Activated naive CD4-positive, alpha-beta T cell treated with anti-CD3 and anti-CD28 coated beads, Interleukin-2, amount 50 U/mL, for 72 hours (primary cell): ENCODE results near the gene MBD5. TPM values are rescaled to one million over a fixed set of nuclear protein-coding genes. Genes with fewer than 3 reads are reported as not detected.

Experiments used
- ATAC-seq, 2 donors: fragments of 150-1000 bp; cut with Tn5 transposase; 2 replicates each; pipeline ENCODE4 v1.10.0; 2021; ENCODE audit warnings: mild to moderate bottlenecking in 2 of 2, moderate library complexity in 2 of 2
- DNase-seq, 2 donors: peaks; one replicate each; pipeline ENCODE4 v3.0.0; 2021 to 2022; ENCODE audit warnings: low spot score in 2 of 2
- H3K27ac Mint-ChIP-seq, 2 donors: one replicate each; pipeline ENCODE4 v1.8.0; 2022; ENCODE audit warnings: mild to moderate bottlenecking in 2 of 2, mixed read lengths in 2 of 2
- H3K36me3 Mint-ChIP-seq, 2 donors: one replicate each; pipeline ENCODE4 v1.8.0; 2022; ENCODE audit warnings: mixed read lengths in 2 of 2
- H3K9me3 Mint-ChIP-seq, 2 donors: one replicate each; pipeline ENCODE4 v1.8.0; 2022; ENCODE audit warnings: mixed read lengths in 2 of 2
- total RNA-seq, 2 donors: library from RNA; stranded (reverse); gene quantifications; one replicate each; pipeline ENCODE4 v1.2.3, GENCODE V29; 2022

MBD5 gene
- total RNA-seq, 2 donors from 2014 or later, result 37.7 to 47.9 TPM

DNA sequence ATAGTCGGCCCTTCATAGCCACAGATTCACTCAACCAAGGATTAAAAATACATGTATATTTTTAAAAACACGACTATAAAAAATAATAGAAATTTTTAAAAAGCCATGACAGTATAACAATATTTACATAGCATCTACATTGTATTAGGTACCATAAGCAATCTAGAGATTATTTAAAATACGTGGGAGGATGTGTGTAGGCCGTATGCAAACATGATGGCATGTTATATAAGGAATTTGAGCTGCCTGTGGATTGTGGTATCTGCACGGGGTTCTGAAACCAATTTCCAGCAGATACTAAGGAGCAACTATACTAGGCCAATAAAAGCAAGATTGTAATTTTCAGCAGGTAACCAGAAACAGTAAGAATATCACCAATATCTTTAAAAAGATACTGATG, 6.3 kb upstream of the MBD5 start:
- Mint-ChIP-seq H3K27ac (no peak overlapping the region), H3K36me3 (peaks cover 8 to 15% of the 10 kb centered on the region in 2 donors), H3K9me3 (peaks cover 0 to 6% of the 10 kb centered on the region in 2 donors)
- DNase-seq (no peak), ATAC-seq (no peak)

DNA sequence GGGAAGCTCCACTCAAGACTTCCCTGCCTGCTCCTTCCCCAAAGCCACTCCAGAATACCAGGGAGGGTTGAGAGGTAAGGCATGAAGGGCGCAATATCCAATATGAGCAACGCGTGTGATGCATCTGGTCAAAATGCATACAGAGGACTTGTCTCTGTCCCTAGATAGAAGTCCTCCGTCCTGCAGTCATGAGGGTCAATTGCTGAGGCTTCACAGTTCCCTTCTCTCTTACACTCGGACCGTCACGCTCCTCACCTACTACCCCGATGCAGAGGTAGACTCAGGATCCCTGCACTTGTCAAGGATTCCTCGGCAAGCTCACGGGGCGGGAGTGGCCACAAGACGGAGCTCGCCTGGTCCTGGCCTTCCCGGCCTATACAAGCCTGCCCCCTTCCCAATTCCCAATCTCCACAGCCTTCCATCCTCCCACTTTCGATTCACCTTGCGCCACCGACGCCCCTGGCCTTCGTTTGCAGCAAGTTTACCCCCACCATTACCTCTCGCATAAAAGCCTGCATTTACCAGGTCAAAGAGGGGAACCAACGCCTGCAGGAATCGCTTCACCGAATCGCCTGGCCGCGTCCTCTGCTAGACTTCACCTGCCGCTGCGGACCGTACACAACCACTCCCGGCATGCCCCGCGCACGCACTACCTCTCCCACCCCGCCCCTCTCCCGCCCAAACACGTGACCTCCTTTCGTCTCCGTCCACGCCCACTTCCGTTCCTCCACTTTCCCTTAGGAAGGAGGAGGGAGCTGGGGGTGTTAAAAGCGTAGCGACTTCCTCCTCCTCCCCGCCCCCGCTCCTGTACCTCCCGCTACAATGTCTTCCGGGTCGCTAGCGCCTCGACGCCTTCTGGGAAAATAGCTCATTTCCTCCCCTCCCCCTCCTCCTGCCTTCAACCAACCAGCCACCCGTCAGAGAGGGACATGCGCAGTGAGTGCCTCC, 506 bp upstream of the MBD5 start, which contains the start of gene ORC4:
TSS of gene ORC4 (minus strand) at position 627 of the 948 bp plus-strand sequence. CDS start 44,779 bp downstream, outside the sequence.
- no peaks in the 10 kb centered on the region for H3K9me3 Mint-ChIP-seq
- H3K36me3 Mint-ChIP-seq, result peaks cover 7 to 12% of the 10 kb centered on the region in 2 donors
- DNase-seq (peak; percentile 87 to 95), ATAC-seq (peak; percentile 92 to 93)
- peak within 1 kb of the TSS; percentile 90 to 99 for H3K27ac Mint-ChIP-seq

DNA sequence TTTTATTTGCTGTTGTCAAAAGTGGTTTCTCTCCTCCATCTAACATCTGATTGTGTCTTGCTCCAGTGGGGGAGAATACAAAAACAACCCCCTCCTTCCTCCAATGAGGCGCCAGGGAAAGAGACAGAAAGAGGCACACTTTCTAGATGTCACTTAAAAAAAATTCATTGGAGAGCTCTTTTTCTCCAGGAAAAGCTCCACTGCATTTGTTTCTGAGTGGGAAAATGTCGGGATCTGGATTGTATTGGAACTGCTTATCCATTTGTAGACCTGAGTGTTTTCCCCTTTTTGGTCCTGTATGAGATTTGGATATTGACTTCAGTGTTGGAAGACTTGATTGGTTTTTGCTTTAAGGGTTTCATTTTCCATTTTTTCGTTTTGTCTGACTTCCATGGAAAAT, 995 bp downstream of the MBD5 start:
- H3K36me3 Mint-ChIP-seq, result peaks cover 7 to 12% of the 10 kb centered on the region in 2 donors

DNA sequence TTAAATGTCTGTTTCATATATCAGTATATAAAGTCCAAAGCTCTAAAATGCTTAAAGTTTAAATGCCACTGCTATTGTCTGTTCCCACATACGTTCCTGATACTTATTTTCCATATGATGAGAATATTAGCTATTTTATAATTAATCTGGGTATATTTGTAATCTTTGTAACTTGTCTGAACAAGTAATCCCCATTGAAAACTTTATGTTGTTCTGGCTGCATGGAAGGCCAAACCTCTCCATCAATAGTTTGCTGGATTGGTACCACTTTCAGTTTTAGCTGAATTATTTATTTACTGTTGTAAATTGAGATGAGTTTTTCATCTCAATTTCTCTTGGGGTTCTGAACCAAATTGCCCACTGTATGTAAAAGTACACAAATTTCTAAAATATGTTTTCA, 1.5 kb downstream of the MBD5 start:
- H3K36me3 Mint-ChIP-seq, result peaks cover 7 to 12% of the 10 kb centered on the region in 2 donors
- H3K9me3 Mint-ChIP-seq, result no peaks in the 10 kb centered on the region
- H3K27ac Mint-ChIP-seq, result peak overlapping the region; percentile 90 to 99
- DNase-seq (no peak), ATAC-seq (no peak)

More for the DNA sequence above, 995 bp downstream of the MBD5 start:
- H3K27ac Mint-ChIP-seq, result peak overlapping the region; percentile 90 to 99
- ATAC-seq, result no peak
- DNase-seq, result no peak
- H3K9me3 Mint-ChIP-seq, result no peaks in the 10 kb centered on the region

DNA sequence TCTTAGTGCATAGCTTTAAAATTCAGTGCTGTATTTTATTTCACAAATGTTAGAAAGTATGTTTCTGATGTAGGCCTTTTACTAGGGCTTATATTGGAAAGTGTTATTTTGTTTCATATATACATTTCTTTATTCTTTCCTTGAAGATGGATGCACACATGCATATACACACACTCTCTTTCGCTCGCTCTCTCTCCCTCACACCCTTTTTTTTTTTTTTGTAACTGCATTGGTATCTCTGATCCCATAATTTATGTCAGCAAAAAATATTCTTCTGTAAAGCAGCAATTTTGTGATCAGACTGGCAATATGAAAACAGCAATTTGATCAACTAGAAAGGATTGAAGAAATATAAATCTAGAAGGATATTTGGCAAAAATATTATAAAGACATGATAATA, 2.0 kb downstream of the MBD5 start:
- ATAC-seq (no peak), DNase-seq (no peak)
- Mint-ChIP-seq H3K36me3 (peaks cover 7 to 12% of the 10 kb centered on the region in 2 donors), H3K9me3 (no peaks in the 10 kb centered on the region), H3K27ac (peak overlapping the region in 1 of 2 donors; percentile 64)

DNA sequence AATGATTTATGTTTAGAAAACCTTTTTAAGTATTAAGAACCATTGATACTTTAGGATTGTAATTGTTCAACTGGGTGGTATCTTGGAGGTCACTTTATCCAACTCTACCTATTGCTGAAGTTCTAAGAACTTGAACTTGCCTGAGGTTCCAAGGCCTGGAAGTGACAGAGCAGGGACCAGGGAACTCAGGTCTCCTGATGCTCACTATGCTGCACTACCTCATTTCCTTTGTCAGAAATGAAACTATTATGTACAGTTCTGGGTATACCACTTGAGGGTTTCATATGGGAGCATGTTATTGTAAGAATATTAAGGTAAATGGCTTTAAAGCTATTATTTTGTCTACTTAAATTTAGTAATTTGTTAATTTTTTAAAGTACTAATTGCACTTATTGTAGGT, 3.0 kb downstream of the MBD5 start:
- H3K27ac Mint-ChIP-seq, result peak overlapping the region in 1 of 2 donors; percentile 85
- no peak for DNase-seq
- H3K36me3 Mint-ChIP-seq, result peaks cover 7 to 12% of the 10 kb centered on the region in 2 donors
- ATAC-seq, result no peak
- H3K9me3 Mint-ChIP-seq, result no peaks in the 10 kb centered on the region

DNA sequence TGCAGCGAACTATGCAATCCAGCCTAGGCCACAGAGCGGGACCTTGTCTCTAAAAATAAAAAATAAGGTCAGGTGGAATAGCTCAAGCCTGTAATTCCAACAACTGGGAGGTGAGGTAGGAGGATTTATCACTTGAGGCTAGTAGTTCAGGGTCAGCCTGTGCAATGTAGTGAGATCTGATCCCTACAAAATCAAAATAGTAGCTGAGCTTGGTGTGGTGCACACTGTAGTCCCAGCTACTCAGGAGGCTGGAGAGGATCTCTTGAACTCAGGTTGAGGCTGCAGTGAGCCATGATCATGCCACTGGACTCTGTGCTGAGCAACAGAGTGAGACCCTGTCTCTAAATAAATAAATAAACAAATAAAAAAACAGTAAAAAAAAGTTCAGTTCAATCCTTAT, 5.7 kb downstream of the MBD5 start:
- H3K27ac Mint-ChIP-seq, result no peak overlapping the region
- DNase-seq (no peak), ATAC-seq (no peak)
- peaks cover 0 to 7% of the 10 kb centered on the region in 2 donors for H3K36me3 Mint-ChIP-seq
- no peaks in the 10 kb centered on the region for H3K9me3 Mint-ChIP-seq

DNA sequence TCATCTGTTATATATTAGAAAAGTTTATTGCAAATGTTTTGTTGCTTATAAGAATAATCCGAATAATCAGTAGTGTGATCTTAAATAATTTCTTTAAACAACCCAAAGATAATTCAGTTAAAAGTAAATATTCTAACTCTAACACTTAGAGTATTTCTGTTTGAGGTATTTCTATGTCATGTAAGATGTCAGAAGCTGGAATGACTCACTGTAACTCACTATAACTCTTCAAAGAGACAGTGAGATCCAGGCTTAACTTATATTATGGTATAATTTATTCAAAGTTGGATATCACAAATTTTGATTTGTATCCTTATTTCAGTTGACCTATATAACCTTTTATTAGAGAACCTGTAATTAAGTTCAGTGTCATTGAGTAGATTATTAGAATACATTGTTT, 6.9 kb downstream of the MBD5 start:
- no peak for ATAC-seq

DNA sequence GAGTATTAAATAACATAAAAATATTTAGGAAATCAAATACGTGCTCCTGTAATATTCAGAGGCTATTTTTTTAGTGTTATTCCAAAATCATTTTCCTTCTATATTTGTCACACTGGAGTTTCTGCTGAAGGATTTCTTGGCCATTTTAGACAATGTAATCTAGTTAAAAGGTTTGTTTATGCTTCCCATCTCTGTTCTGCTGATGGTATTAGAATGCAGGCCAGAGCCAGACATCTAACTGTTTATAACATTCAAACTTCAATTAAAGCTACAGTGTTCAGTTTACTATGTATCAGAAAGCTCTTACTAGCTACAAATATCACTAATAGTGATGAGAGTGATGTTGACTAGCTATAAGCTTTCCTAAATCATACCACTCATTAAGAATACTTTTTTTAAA, 7.9 kb downstream of the MBD5 start:
- ATAC-seq (no peak), DNase-seq (no peak)
- Mint-ChIP-seq H3K9me3 (no peaks in the 10 kb centered on the region), H3K36me3 (no peaks in the 10 kb centered on the region), H3K27ac (no peak overlapping the region)

More for the DNA sequence above, 6.9 kb downstream of the MBD5 start:
- no peak overlapping the region for H3K27ac Mint-ChIP-seq
- H3K36me3 Mint-ChIP-seq, result no peaks in the 10 kb centered on the region
- no peaks in the 10 kb centered on the region for H3K9me3 Mint-ChIP-seq
- DNase-seq, result no peak

DNA sequence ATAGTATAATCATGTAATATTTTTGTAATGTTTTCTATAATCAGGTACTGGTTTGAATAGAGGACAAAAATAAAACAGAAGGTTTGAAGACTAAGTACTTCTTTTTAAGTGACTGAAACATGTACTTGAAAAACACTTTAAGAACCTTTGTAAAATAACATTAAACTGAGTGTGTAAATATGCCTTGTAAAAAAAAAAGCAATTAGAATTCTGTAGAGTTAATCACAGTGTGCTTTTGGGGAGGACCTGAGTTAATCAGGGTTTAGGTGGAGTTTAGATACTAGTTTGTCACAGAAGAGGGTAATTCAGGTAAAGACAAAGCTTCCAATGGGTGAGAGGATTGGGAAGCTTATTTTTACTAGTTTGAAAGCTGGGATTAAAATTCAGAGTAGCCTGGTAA, 10.3 kb downstream of the MBD5 start:
- Mint-ChIP-seq H3K9me3 (no peaks in the 10 kb centered on the region), H3K27ac (no peak overlapping the region), H3K36me3 (no peaks in the 10 kb centered on the region)
- no peak for ATAC-seq
- no peak for DNase-seq

DNA sequence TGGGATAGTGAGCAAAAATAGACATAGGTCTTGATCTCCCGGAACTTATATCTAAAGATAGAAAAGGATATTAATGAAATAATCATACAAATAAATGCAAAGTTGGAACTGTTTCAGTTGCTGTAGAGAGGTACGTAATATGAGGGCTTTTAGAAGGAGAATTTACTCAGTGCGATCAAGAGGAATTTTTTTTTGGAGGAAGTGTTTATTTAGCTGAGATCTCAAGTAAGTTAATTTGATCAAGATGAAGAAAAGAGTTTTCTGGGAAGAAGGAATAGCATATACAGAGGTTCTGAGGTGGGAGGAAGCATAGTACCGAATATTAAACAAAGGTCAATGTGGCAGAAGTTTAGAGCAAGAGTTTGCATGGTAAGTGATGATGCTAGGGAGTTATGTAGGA, 11.3 kb downstream of the MBD5 start:
- Mint-ChIP-seq H3K9me3 (no peaks in the 10 kb centered on the region), H3K36me3 (no peaks in the 10 kb centered on the region), H3K27ac (no peak overlapping the region)
- DNase-seq, result no peak
- no peak for ATAC-seq

DNA sequence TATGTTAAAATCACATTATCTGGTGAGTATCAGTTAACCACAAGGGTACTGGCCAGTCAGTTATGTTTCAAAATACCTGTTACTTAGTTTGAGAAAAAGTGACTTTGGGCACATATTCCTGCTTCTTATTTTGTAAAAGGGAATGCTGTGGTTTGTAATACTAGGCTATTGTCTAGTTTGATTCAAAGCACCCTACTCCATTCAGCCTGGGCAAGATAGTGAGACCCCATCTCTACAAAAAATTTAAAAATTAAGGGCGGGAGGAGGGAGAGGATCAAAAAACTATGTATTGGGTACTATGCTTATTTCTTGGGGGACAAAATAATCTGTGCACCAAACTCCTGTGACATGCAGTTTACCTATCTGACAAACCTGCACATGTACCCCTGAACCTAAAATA, 18.9 kb downstream of the MBD5 start:
- Mint-ChIP-seq H3K27ac (peak overlapping the region in 1 of 2 donors; percentile 29), H3K9me3 (no peaks in the 10 kb centered on the region), H3K36me3 (no peaks in the 10 kb centered on the region)
- no peak for ATAC-seq
- DNase-seq, result no peak

DNA sequence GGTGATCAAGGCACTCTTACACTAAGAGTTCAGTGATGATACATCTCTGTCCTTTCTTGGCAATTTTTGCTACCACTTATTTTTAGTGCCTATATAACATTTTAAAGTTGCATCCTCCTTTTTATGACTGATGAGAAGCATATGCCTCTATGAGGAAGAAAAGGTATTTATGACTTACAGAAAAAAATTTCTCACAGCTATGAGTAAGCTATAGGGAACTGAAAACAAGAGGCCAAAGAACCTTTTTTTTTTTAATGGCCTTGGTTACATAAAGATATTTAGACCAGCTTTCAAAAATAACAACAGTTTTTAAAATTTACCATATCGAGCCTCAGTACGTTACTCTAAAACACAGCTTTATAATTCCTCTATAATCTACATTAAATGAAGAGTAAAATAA, 21.3 kb downstream of the MBD5 start:
- no peak for ATAC-seq
- H3K9me3 Mint-ChIP-seq, result no peaks in the 10 kb centered on the region
- no peak overlapping the region for H3K27ac Mint-ChIP-seq
- no peak for DNase-seq
- H3K36me3 Mint-ChIP-seq, result no peaks in the 10 kb centered on the region

DNA sequence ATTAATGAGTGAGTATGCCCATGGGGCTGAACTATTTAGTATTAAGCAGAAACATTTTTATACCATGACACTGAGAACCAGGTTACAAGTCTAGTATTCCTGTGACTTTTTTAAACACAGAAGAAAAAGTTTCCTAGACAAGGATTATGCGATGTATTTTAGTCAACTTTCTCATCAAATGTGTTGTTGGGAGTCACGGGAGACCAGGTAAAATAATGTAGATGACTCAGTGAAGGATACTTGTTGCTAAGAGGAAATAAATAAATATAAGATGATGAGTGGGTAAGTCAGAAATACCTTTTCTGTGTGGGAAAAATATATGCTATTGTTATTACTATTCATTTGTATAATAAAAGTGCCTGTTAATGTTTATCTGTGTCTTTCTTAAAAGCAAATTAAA, 23.4 kb downstream of the MBD5 start:
- no peaks in the 10 kb centered on the region for H3K36me3 Mint-ChIP-seq
- no peaks in the 10 kb centered on the region for H3K9me3 Mint-ChIP-seq
- ATAC-seq, result no peak
- DNase-seq, result no peak
- H3K27ac Mint-ChIP-seq, result no peak overlapping the region

DNA sequence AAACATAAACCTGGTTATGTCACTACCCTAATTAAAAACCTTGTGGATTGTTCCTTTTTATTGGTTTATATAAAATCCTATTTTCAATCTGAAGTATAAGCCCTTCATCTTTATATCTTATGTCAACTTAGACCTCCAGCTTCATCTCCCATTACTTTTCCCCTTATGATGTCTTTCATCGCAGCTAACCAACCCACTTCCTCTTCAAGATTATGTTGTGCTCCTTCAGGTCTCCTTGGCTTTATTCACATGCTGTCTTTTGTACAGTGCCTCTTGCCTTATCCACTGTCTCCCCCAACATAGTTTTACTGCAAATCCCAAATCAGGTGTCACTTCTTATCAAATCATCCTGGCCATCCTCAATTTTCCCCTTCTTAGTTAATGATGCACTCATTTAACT, 25.9 kb downstream of the MBD5 start:
- Mint-ChIP-seq H3K9me3 (no peaks in the 10 kb centered on the region), H3K36me3 (no peaks in the 10 kb centered on the region), H3K27ac (no peak overlapping the region)
- ATAC-seq (no peak), DNase-seq (no peak)

DNA sequence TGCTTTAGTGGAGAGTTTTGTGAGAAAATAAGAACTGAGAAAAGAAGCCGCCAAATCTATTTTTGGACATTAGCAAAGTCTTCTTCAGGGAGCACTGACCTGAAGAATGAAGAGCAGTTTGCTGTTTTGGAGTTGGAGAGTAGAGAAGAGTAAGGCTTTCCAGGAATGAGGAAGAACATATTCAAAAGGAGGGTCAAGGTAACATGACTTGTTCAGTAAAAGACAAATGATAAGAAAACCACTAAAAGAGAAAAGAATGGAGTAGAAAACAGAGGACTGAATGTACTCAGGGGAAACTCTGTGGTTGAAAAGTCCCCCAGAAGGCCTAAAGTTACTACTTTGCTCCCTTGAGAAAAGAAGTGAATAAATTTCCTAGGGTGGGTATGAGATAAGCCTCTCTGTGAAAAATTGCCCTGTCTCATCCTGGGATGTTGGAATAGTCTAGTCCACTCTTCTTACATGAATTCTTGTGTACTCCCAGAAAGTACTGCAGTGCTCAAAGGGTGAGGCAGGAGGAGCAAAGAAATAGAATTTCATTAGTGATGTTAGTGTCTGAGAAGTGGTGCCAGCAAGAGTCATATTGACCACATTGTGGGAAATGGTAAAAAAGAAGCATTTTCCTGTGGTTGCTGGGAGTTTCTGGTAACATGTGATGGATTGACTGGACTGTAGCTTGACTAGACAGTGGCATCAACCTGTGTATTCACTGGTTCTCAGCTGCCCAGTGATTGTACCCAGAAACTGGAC, 27.8 kb downstream of the MBD5 start:
- DNase-seq (no peak), ATAC-seq (peak; percentile 54 to 68)
- H3K36me3 Mint-ChIP-seq, result peaks cover 0 to 5% of the 10 kb centered on the region in 2 donors
- no peaks in the 10 kb centered on the region for H3K9me3 Mint-ChIP-seq
- no peak overlapping the region for H3K27ac Mint-ChIP-seq

DNA sequence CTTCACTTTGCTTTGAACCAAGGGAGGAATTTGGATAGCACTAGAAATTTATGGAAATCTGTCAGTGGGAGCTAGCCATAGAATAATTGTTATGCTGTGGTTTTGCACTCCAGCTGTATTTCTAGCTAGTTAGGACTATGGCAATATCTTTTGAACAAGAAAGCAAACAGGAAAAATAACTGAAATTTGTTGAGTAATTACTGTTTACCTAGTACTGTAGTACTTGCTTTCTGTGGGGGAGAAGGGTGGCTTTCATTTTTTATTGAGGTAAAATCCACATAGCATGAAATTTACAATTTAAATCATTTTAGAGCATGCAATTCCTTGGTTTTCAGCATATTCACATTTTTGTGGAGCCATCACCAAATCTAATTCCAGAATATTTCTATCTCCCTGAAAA, 28.4 kb downstream of the MBD5 start:
- no peaks in the 10 kb centered on the region for H3K9me3 Mint-ChIP-seq
- ATAC-seq (no peak), DNase-seq (no peak)
- H3K36me3 Mint-ChIP-seq, result peaks cover 0 to 5% of the 10 kb centered on the region in 2 donors
- H3K27ac Mint-ChIP-seq, result no peak overlapping the region
